HG03378 (cell line): ENCODE data around the gene TIAM1.

Experiments
- ATAC-seq: cut with Tn5 transposase; IDR thresholded peaks from one replicate; pipeline ENCODE4 v1.9.1; 2021; ENCODE audit warnings: mild to moderate bottlenecking, moderate library complexity; ENCODE audit not compliant: unreplicated experiment

TIAM1 gene

GRCh38 chr21:31290765-31291164 lies 53.3 kb downstream of the TIAM1 start:
- no peak for ATAC-seq

- no peak for ATAC-seq
These were observed 54.4 kb downstream of the TIAM1 start for GRCh38 chr21:31289702-31290101.

DNA sequence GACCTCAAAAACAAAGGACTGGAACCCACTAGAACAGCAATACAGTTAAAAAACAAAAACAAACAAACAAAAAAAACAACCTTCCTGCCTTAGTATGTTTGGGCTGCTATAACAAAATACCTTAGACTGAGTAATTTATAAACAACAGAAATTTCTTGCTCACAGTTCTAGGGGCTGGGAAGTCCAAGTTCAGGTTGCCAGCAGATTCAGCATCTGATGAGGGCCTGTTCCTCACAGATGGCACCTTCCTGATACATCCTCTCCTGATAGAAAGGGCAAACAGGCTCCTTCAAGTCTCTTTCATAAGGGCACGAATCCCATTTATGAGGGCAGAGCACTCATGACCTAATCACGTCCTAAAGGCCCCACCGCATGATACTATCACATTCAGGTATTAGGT lies 55.9 kb downstream of the TIAM1 start:
- no peak for ATAC-seq

GRCh38 chr21:31287201-31287600 lies 56.9 kb downstream of the TIAM1 start:
- no peak for ATAC-seq

GRCh38 chr21:31286621-31287020 lies 57.4 kb downstream of the TIAM1 start:
- ATAC-seq: no peak

- no peak for ATAC-seq
These were observed 59.2 kb downstream of the TIAM1 start for GRCh38 chr21:31284797-31285397.

GRCh38 chr21:31283025-31283424 lies 61.0 kb downstream of the TIAM1 start:
- no peak for ATAC-seq

- no peak for ATAC-seq
These were observed 61.9 kb downstream of the TIAM1 start for GRCh38 chr21:31282095-31282709.

- no peak for ATAC-seq
These were observed 62.5 kb downstream of the TIAM1 start for GRCh38 chr21:31281561-31281960.

- no peak for ATAC-seq
These were observed 64.1 kb downstream of the TIAM1 start for GRCh38 chr21:31279986-31280385.

DNA sequence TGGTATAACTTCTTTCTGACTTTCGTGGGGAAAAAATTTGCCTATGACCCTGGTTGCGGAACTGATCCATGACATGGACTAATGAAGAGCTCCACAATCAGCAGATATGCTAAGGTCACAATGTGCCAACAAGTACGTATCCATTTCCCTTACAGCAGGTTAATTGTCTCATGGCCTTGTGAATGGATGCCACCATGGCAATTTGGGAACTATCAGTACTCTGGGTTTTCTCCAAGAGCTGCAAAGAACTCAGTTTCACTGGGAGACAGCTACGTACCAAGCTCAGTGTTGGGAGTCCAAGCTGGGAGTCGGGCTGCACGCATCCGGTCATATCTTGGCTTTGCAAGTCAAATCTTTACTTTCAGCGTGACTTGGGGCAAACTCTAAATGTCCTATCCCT lies 64.8 kb downstream of the TIAM1 start:
- no peak for ATAC-seq

DNA sequence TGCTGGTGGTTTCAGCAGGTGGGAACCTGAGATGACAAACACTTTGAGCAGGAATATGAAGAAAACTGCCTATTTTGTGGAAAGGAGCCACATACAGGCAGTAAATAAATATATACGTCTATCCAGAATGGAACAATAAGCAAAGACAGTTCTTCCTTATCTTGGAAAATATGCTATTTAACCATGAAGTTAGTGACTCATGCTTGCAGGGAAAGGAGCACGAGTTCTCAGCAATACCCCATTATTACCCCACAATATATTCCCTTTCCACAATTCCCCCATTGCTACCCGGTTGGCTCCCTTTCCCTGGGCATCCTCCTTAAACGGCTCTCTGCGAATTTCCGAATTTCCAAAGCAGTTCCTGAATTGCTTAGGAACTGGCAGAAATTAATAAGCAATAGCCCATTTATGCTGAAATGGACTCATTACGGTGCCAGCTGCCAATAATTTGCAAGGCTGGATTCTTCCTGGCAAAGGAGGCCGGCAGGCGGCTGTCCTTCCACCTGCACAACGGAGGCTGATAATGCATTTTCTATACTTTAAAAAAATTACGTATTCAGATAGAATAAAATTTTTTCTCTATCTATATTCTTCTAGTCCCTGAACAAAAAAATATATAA lies 65.4 kb downstream of the TIAM1 start:
- no peak for ATAC-seq

- ATAC-seq: no peak
These were observed 67.4 kb downstream of the TIAM1 start for GRCh38 chr21:31276663-31277062.

- no peak for ATAC-seq
These were observed 68.2 kb downstream of the TIAM1 start for GRCh38 chr21:31275901-31276300.

DNA sequence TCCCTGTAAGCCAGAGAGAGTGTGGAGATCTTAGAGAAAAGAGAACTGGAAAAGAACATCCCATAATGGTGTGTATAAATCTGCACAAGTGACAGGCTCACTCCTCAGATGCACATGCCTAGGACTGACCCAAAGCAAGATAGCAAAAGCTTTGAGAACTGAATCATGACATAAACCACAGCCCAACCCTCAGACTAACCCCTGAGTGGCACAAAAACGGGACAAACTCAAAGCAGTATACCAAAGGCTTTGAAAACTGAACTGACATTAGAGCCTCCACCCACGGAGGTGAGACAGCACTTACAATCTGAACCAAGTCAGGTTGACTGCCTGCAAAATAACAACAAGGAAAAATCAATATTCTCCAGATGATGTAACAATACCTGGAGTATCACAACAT lies 70.8 kb downstream of the TIAM1 start:
- no peak for ATAC-seq

DNA sequence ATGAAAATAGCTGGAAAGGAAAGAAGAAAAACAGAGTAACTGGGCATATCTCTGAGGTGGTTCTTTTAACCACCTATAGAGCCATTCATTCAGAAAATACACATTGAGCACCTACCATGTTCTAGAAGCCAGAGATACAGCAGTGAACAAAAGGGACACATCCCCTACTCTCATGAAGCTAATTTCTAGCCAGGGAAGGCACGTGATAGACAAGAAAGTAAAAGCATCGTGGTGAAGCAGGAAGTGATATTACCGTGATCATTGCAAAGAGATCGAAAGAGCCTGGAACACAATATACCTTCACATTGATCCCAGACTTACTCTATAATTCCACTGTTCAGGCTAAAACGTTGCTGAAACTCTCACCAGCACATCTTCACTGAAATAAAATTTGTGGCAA lies 76.0 kb downstream of the TIAM1 start:
- ATAC-seq: no peak

DNA sequence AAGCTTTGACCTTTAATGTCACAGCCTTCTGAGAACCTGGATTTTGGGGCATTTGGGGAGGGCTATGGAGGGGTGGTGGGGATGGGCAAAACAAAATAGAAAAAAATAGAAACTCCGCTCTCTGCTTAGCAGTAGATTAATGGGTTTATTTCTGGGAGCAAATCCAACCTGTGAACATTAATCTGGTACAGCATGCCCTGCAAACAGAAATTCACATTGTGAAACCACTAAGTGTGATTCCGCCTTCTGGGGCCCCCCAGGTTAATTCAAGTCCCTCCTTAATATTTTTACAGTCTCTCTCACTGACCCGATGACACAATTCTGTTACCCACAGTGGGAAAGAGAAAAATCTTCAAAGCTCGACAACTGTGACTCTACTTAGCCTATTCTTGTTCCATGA lies 76.4 kb downstream of the TIAM1 start:
- ATAC-seq: no peak

- no peak for ATAC-seq
These were observed 77.8 kb downstream of the TIAM1 start for GRCh38 chr21:31266241-31266640.

DNA sequence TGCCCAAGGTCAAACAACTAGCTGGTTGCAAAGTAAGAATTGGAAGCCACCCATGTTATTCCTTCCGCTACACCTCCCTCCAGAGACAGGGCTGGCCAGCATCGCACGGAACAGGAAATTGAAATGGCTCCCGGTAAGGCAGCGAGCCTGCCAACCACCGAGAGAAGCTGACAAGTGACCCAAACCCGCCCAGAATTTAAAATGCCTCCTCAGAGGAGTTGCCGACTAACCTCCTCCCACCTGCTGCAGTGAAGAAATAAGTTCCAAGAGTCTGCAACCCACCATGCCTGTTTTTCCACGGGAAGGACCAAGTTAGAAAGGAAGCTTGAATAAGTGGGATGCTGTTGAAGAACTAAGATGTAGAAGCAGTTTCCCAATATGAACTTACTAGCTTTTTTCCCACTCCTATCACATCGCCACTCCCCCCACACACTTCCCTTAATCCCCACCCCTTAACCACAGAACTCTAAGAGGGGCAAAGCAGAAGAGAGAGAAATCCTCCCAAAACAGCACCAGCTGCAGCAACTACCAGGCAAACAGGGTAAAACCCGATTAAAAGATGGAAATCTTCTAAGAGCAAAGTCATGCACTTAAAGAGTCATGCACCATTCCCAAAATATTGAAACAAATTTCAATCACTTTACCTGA lies 78.6 kb downstream of the TIAM1 start:
- no peak for ATAC-seq

- ATAC-seq: no peak
These were observed 79.5 kb downstream of the TIAM1 start for GRCh38 chr21:31264574-31264973.

DNA sequence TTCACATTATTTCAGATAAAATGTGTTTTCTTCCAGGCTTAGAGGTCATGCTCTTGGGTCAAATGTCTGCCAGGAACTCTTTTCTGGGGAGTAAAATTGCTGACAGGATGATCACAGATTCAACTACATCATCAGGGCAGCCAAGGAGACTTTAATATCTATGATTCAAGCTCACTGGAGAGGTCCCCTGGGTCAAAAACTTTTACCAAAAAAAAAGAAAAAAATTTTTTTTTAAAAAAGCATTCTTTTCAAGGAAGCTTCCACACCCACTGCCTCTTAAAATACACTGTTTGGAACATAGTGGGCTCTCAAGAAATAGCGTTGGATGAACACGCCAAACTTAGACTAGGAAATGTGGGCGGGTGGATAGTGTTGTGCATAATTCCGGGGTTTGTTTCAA lies 81.3 kb downstream of the TIAM1 start:
- ATAC-seq: no peak

- no peak for ATAC-seq
These were observed 82.3 kb downstream of the TIAM1 start for GRCh38 chr21:31261759-31262158.
